Esophagus squamous epithelium (tissue), 4 donors: ENCODE results near the gene SLC16A11.

Experiments
- POLR2A ChIP-seq, 4 donors: fragments of 450-650 bp; IDR thresholded peaks; one replicate each; pipeline ENCODE4 v1.6.1; 2017; ENCODE audit warnings: antibody characterized with exemption in 4 of 4, mild to moderate bottlenecking in 4 of 4, moderate library complexity in 3 of 4
- TF ChIP-seq, protein P1 (sequence below), 6 experiments: fragments of 450-650 bp in 4 of 6; fragments of 200-600 bp in 2 of 6; sonication (generic) in 2 of 6; IDR thresholded peaks; one replicate each; pipeline ENCODE4 v1.5.1; 2016 to 2019; ENCODE audit warnings: antibody characterized with exemption in 6 of 6, mild to moderate bottlenecking in 4 of 6, moderate library complexity in 4 of 6

DNA sequence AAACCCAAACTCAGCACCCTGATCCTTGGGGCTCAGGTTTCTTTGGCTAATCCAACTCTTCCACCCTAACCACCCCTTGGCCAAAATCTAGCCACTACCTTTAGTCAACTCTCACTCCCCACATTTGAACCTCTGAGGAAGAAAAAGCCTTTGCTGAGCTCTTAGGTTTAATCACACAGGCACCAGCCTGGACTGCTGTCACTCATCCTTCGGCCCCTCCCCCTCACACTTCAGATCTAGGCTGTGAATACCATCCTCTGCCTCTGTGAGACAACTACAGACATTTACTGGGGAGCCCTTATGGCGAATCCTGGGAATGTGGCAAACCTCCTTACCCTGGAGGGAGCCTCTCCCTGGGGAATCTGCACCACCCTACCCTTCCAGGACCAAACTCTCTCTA is 36.7 kb downstream of the SLC16A11 start:
- TF ChIP-seq, protein P1, sequence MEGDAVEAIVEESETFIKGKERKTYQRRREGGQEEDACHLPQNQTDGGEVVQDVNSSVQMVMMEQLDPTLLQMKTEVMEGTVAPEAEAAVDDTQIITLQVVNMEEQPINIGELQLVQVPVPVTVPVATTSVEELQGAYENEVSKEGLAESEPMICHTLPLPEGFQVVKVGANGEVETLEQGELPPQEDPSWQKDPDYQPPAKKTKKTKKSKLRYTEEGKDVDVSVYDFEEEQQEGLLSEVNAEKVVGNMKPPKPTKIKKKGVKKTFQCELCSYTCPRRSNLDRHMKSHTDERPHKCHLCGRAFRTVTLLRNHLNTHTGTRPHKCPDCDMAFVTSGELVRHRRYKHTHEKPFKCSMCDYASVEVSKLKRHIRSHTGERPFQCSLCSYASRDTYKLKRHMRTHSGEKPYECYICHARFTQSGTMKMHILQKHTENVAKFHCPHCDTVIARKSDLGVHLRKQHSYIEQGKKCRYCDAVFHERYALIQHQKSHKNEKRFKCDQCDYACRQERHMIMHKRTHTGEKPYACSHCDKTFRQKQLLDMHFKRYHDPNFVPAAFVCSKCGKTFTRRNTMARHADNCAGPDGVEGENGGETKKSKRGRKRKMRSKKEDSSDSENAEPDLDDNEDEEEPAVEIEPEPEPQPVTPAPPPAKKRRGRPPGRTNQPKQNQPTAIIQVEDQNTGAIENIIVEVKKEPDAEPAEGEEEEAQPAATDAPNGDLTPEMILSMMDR (IDR thresholded peaks at IDR 0.05) = no peak
- no peak for TF ChIP-seq POLR2A (IDR thresholded peaks at IDR 0.05)
